Measurements from ENCODE around the gene L3MBTL1.
"Not testable (repeated sequence)": the region's sequence is repeated elsewhere in the genome, so short reads cannot be mapped to it uniquely, and the experiment has no call there.

The L3MBTL1 gene

GRCh38 chr20:43507150-43508080 lies at the start of gene L3MBTL1:
Gene L3MBTL1 (plus strand): TSS chr20:43507697. CDS start chr20:43513504, 5,807 bp downstream.
- no peak for DNase-seq

DNA sequence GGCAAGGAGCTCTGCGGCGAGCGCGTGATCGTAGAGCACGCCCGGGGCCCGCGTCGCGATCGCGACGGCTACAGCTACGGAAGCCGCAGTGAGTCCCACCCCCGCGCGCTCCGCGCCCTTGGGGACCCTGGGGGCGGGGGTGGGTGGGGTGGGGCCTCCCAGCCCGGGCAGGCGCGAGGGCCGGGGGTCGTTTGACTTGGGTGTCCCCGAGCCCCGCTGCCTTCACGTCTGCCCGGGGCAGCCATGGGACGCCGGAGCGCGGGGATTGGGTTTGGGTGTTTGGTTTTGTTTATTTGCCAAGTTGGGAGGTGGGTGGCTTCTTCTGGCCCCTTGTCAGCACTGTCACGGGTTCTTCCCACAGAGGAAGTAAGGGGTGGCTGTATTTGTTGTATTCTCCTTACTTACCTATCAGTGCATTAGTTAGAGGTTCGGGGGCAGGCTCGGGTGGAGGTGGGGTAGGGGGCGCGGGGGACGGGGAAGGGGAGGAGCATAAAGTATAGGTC lies 49.0 kb upstream of the L3MBTL1 start:
- no peak for DNase-seq

GRCh38 chr20:43459022-43459942 lies 48.2 kb upstream of the L3MBTL1 start:
- no peak for DNase-seq

- DNase-seq, result no peak
These were observed 47.2 kb upstream of the L3MBTL1 start for GRCh38 chr20:43460172-43460829.

GRCh38 chr20:43460830-43461200 lies 46.7 kb upstream of the L3MBTL1 start:
- no peak for DNase-seq

DNA sequence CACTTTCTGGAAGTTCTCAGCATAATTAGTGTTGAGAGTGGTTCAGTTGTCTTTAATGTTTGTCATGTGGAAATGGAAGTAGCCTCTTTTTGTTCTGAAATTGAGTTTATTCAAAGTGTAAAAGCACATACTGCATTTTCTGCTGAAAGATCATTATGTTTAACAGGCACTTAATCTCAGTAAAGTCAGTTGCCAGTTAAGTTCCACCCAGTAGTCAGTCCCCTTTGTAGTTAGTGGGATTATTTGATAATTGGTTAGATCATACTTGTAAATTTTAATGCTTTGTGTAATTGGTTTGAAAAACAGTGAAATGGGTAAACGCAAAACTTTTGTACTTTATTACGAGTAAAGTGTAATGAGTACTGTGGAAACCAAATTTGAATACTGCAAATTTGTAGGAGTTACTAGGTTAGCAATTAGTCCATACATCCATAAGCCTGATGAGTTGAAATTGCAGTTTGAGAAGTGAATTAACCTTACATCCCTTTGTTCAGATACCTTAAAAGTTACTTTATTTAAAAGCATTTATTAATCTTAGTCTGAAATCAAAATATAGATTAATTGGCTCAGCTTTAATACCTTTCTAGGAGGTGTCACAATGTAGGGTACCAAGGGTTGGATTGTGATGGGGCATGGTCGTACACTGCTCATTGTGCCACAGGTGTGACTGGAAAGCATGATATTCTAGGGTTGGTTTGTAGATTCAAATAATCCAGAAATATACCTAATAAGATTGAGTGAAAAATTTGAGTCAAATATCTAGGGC lies 45.4 kb upstream of the L3MBTL1 start:
- no peak for DNase-seq

DNA sequence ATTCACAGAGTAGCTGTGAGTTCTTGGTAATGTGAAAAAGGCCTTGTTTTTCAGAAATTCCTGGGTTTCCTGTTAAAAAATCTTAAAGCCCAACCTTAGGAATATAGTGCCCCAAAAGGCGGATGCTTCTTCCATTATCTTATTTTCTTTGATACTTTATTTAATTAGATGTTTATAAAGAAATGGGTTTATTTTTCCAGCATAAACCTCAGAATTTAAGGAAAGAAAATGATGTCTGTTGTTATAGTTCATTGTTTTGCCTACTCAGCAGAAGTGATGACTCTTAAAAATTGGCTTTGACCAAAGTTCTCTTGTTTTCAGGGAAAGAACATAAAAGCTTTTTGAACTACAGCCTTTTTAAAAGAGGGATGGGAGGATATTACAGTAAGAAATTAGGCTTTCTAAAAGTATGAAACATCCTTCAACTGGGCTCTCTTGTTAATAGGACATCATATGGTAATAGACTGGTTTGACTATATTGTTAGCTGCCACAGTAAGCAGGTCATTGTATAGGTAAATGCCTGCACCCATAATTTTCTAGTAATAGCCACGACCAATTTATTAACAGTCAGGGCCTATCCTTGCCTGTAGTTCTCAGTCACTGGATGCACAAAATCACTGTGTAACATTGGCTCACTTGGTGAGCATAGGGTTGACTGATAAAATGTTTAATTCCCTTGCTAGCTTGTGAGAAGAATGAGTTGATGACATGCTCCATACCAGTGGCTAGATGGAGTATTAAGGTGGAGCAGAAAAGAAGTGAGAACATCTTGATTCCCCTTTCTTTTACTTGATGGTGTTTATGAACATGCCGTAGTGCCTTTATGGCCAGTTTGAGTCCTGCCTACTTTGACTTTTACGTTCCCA lies 44.6 kb upstream of the L3MBTL1 start:
- no peak for DNase-seq

GRCh38 chr20:43463527-43464218 lies 43.8 kb upstream of the L3MBTL1 start:
- no peak for DNase-seq

GRCh38 chr20:43464219-43464790 lies 43.2 kb upstream of the L3MBTL1 start:
- DNase-seq, result no peak

GRCh38 chr20:43465625-43465943 lies 41.9 kb upstream of the L3MBTL1 start:
- DNase-seq, result no peak

- DNase-seq, result no peak
These were observed 39.9 kb upstream of the L3MBTL1 start for GRCh38 chr20:43467589-43467988.

GRCh38 chr20:43472671-43473380 lies 34.7 kb upstream of the L3MBTL1 start:
- no peak for DNase-seq

DNA sequence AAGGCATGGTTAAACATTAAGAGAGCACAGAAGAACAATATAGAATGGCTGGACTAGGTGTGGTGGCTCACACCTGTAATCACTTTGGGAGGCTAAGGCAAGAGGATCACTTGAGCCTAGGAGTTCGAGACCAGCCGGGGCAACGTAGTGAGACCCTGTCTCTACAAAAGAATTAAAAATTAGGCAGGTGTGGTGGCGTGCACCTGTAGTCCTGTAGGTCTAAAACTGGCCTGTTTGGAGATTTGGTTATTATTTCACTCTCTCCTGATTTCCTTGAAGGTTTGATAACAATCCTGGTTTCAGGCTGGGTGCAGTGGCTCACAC lies 34.2 kb upstream of the L3MBTL1 start:
- DNase-seq, result no peak

DNA sequence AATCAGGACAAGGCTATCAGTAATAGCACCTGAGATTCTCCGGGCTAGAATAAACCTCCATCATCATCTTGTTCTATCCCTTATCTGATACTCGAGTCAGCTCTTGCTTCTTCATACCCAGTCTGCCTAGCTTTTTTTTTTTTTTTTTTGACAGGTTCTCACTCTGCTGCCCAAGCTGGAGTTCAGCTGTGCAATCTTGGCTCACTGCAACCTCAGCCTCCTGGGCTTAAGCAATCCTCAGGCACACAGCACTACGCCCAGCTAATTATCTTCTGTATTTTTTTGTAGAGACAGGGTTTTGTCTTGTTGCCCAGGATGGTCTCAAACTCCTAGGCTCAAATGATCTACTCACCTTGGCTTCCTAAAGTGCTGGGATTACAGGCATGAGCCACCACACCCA lies 30.3 kb upstream of the L3MBTL1 start:
- DNase-seq, result peak; percentile 26

- DNase-seq, result no peak
These were observed 29.9 kb upstream of the L3MBTL1 start for GRCh38 chr20:43477619-43478018.

DNA sequence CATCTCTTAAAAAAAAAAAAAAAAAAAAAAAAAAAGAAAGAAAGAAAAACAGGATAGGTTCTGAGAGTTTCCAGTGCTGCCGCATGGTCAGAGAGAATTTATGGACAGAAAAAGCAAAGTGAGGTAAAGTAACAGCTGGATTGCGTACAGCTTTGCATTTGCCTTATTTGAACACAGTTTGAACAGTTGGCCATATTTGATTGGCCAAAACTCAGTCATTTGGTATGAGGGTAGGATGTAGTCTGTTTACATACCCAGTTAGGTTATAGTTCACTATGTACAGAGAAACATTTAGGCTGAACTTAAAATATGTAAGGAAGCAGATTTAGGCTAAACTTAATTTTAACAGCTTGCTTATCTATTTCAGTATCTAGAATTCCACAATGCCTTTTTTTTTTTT lies 17.5 kb upstream of the L3MBTL1 start:
- no peak for DNase-seq

GRCh38 chr20:43492101-43492500 lies 15.4 kb upstream of the L3MBTL1 start:
- DNase-seq, result no peak

DNA sequence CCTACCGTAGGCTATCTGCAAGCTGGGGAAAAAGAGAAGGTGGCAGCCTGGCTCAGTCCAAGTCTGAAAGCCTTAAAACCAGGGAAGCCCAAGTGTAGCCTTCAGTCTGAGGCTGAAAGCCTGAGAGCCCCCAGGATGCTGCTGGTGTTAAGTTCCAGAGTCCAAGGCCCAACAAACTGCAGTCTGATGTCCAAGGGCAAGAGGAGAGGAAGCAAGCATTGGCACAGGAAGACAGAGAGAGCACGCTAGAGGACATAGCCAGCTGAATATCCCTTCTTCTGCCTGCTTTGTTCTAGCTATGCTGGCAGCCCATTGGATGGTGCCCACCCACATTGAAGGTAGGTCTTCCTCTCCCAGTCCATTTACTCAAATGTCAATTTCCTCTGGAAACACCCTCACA lies 12.1 kb upstream of the L3MBTL1 start:
- no peak for DNase-seq

DNA sequence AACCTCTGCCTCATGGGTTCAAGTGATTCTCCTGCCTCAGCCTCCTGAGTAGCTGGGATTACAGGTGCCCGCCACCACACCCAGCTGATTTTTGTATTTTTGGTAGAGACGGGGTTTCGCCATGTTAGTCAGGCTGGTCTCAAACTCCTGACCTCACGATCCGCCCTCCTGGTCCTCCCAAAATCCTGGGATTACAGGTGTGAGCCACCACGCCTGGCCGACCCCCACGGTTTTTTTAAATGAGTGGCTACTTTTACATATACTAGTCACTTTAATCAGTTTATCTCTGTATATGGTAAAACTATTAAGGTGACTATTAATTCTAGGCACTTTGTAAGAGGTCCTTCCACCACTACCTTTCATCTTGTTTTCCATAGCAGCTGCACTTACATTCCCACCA lies 5.5 kb upstream of the L3MBTL1 start:
- not testable (repeated sequence) for DNase-seq

DNA sequence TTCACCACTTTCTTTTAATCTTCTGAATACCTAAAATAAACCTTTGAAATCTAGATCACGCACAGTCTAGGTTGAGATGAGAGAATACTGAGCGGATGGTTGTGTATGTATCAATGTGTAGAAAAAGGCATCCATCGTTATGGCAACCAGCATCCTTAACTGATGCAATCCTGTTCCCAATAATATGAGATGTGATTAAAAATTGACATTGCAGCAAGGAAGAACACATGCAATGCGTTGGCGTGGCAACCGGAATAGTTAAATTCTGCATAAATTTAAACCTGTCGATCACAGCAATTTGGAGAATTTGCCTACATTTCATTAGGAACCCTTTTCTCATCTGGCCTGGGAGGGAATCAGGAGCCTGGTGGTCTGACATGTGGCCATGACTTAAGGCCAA lies 1.3 kb upstream of the L3MBTL1 start:
- no peak for DNase-seq

Data from NCI-H2171 treated with DMSO at 0.1 percent for 48 hours (cell line).